ENCODE data around the gene SOCS3.

DNA sequence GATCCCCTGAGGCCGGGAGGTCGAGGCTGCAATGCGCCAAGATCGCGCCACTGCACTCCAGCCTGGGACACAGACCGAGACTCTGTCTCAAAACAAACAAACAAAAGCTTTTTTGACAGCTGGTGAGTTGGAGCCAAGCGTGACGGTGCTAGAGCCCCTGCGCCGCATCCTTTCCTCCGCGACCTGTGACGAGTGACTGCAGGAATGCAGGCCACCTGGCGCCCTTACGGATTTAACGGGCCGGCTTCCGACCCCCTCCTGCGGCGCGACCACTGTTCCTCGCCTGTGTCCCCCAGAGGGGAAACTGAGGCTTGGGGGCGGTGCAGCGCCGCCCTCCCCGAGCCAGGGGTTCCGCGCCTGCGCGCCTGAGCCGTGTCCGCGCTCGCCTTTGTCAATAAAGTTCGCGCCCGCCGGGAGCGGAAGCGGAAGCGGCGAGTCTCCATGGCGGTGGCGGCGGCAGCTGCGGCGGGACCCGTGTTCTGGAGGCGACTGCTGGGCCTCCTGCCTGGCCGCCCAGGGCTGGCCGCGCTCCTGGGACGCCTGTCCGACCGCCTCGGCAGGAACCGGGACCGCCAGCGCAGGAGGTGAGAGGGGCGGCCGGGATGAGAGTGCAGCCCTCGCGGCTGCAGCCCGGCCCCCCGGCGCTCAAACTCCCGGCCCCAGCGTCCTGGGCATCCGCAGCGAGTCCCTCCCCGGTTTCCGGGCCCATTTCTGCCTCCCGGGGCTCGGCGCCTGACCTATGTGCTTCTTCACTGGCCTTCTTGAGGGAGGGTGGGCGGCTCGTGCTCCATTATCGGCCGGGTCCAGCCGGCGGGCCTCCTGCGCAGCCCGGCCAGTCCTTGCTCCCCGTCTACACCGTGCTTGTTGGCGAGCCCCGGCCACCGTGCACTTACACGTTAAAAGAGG is 18.6 kb upstream of the SOCS3 start, which contains the start of gene PGS1:
- TF ChIP-seq, protein P1, sequence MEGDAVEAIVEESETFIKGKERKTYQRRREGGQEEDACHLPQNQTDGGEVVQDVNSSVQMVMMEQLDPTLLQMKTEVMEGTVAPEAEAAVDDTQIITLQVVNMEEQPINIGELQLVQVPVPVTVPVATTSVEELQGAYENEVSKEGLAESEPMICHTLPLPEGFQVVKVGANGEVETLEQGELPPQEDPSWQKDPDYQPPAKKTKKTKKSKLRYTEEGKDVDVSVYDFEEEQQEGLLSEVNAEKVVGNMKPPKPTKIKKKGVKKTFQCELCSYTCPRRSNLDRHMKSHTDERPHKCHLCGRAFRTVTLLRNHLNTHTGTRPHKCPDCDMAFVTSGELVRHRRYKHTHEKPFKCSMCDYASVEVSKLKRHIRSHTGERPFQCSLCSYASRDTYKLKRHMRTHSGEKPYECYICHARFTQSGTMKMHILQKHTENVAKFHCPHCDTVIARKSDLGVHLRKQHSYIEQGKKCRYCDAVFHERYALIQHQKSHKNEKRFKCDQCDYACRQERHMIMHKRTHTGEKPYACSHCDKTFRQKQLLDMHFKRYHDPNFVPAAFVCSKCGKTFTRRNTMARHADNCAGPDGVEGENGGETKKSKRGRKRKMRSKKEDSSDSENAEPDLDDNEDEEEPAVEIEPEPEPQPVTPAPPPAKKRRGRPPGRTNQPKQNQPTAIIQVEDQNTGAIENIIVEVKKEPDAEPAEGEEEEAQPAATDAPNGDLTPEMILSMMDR (IDR thresholded peaks at IDR 0.05; ENCODE audit: low read length), result no peak
- TF ChIP-seq EZH2 (optimal IDR thresholded peaks at IDR 0.05; ENCODE audit: low read depth, low read length) (no peak), EZH2phosphoT487 (IDR thresholded peaks at IDR 0.05; ENCODE audit: low read length) (no peak)
